ENCODE measurements around the gene PAX7.

Gene PAX7

DNA sequence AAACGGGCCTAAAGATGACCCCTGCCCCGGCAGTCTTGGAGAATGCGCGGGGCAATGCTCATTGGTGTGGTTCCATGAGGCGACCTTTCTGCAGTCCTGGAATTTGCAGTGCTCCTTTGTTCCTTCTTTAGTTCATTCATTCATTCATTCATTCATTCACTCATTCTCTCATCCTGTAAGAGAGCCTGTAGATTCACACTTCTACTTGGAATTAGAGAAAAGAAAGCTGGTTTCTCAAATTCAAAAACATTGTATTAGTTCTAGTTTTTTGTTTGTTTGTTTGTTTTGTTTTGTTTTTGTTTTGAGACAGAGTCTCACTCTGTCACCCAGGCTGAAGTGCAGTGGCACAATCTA, 31.6 kb downstream of the PAX7 start:
- TF ChIP-seq, protein P1, sequence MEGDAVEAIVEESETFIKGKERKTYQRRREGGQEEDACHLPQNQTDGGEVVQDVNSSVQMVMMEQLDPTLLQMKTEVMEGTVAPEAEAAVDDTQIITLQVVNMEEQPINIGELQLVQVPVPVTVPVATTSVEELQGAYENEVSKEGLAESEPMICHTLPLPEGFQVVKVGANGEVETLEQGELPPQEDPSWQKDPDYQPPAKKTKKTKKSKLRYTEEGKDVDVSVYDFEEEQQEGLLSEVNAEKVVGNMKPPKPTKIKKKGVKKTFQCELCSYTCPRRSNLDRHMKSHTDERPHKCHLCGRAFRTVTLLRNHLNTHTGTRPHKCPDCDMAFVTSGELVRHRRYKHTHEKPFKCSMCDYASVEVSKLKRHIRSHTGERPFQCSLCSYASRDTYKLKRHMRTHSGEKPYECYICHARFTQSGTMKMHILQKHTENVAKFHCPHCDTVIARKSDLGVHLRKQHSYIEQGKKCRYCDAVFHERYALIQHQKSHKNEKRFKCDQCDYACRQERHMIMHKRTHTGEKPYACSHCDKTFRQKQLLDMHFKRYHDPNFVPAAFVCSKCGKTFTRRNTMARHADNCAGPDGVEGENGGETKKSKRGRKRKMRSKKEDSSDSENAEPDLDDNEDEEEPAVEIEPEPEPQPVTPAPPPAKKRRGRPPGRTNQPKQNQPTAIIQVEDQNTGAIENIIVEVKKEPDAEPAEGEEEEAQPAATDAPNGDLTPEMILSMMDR (IDR thresholded peaks at IDR 0.05; ENCODE audit: low read depth, low read length): no peak
- in situ Hi-C loops (cut with HindIII; ENCODE audit: low sequenced_read_pairs): no loop called here
- no peak for DNase-seq (ENCODE audit: low read depth, low spot score)
- H3K4me3 ChIP-seq (ENCODE audit: low read depth, low read length): no peak overlapping the region

DNA sequence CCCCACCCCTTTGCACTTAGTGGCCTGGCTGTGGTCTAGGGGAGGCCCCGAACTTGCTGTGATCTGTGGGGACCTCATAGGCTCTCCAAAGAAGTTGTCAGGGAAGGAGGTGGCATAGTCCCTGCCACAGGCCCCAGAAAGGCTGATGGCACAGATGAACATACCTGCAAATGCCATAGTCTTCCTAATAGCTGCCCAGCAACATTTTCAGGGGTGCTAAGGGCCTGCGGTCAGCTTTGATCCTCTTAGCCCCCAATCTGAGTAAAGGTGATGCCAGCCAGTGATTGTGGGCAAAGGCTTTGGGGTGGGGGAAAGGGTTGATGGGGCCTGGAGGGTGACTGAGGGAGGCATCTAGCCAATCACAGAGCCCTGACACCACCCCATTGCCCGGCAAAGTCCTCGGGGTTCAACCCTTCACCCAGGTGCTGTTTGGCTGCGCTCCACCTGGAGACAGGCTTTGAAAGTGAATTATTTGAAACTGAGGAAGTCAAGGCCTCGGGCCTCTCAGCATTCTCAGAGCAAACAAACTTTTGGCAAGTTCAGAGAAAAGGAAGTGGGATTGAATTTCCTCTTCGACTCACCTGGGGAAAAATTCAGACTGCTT, 35.8 kb downstream of the PAX7 start:
- DNase-seq (ENCODE audit: low read depth, low spot score): no peak
- in situ Hi-C loops (cut with HindIII; ENCODE audit: low sequenced_read_pairs): no loop called here
- H3K4me3 ChIP-seq (ENCODE audit: low read depth, low read length): no peak overlapping the region
- TF ChIP-seq, protein P1 (IDR thresholded peaks at IDR 0.05; ENCODE audit: low read depth, low read length): no peak

DNA sequence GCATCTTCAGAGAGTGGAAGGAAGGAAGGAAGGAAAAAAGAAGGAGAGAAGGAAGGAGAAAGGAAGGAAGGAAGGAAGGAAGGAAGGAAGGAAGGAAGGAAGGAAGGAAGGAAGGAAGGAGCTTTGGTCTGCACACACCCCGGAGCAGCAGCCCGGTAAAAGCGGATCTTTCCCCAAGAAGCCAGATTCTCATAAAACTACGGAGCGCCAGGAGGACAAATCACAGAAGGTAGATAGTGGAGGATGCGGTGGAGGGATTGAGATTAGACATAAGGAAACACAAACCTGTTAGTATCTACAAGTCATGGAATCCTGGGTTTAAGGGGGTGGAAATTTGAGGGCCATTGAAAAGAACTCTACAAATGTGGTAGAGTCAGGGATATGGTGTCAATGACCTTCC, 36.7 kb downstream of the PAX7 start:
- no peak for DNase-seq (ENCODE audit: low read depth, low spot score)
- no peak overlapping the region for H3K4me3 ChIP-seq (ENCODE audit: low read depth, low read length)
- TF ChIP-seq, protein P1 (IDR thresholded peaks at IDR 0.05; ENCODE audit: low read depth, low read length): no peak
- in situ Hi-C loops (cut with HindIII; ENCODE audit: low sequenced_read_pairs): no loop called here

DNA sequence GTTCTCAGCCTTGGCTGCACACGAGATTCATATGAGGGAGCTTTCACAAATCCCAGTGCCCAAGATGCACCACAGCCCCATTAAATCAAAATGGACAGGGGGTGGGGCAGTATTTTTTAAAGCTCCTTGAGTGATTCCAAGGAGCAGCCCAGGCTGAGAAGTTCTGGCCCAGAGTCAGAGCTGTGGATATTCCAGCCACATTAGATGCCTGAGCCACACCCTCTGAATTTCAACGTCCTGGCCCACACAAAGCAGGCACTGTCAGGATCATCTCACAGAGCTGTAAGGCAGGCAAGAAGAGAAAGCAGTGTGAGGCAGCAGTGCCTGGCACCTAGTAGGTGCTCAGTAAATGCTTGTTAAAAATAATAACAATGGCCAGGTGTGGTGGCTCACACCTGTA, 37.4 kb downstream of the PAX7 start:
- no peak overlapping the region for H3K4me3 ChIP-seq (ENCODE audit: low read depth, low read length)
- TF ChIP-seq, protein P1 (IDR thresholded peaks at IDR 0.05; ENCODE audit: low read depth, low read length): no peak
- DNase-seq (ENCODE audit: low read depth, low spot score): no peak
- in situ Hi-C loops (cut with HindIII; ENCODE audit: low sequenced_read_pairs): no loop called here

DNA sequence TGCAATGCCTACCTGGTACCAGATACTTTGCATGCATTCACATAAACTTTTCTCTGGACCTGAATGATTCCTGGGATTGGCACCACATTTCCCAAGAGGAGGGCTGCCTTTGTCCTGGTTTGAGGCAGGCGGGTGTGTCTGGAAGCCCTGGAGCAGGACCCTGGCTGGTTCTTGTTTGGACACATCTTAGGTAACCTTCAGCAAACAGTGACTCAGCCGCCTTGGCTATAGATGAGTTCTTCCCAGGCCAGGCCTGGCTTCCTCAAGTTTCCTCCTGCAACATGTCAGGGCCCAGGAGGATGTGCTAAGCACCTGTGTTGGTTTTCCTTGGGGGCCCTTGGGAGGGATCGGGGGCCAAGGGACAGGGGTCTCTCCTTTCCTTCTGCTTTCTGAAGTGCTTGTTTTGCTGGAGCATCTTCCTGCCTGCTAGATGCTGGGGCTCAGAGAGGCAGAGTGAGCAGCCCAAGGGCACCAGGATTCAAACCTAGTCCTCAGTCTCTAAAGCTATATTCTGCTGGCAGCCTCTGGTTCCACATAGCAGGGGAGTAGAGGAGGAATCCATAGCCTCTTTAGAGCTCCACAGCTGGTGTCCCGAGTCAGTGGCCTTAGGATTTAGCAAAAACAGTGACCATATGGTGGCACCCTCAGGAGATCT, 38.2 kb downstream of the PAX7 start:
- H3K4me3 ChIP-seq (ENCODE audit: low read depth, low read length): no peak overlapping the region
- no peak for DNase-seq (ENCODE audit: low read depth, low spot score)
- in situ Hi-C loops (cut with HindIII; ENCODE audit: low sequenced_read_pairs): no loop called here
- TF ChIP-seq, protein P1 (IDR thresholded peaks at IDR 0.05; ENCODE audit: low read depth, low read length): no peak

DNA sequence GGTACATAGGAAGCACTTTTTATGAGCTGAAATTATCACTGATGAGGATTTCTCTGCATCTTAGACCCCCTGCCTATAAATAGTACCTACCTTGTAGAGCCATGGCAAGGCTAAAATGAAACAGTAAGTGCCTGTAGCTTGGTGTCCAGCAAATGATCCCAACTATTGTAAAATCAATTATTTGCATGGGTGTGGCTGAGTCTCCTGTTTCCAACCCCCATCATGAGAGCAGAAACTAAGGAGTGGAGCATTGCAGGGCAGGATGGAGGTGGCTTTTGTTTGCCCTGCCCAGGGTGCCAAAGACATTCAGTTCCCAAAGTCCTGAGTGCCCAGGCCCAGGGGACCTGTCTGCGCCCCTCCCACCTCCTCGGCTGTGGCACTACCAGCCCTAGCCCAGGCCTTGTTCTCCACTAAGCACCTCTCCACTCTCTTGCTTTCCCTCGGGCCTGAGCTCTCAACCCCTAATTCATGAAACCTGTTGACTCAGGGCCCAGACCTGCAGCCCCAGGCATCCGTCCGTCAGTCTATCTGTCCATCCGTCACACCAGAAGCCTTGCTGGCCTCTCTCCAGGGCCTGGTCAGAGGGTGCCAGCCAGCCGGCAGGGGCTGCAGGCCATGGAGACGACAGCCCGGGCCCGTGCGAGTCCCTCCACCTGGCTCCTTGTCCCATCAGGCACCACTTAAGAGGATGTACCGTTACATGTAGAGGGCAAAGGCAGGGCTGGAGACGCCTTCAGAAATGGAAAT, 39.6 kb downstream of the PAX7 start:
- in situ Hi-C loops (cut with HindIII; ENCODE audit: low sequenced_read_pairs): no loop called here
- DNase-seq (ENCODE audit: low read depth, low spot score): no peak
- TF ChIP-seq, protein P1 (IDR thresholded peaks at IDR 0.05; ENCODE audit: low read depth, low read length): no peak
- no peak overlapping the region for H3K4me3 ChIP-seq (ENCODE audit: low read depth, low read length)
